A673 (cell line): ENCODE measurements around the gene HIVEP1. TPM values are rescaled to one million over a fixed set of nuclear protein-coding genes. Genes with fewer than 3 reads are reported as not detected.

Source experiments
- BruUV-seq: library from RNA; stranded (reverse); fragments of 400-500 nt; replicated peaks from 2 replicates; lab custom pipeline; 2021; lab: Mats Ljungman, UMichigan
- CTCF ChIA-PET: fragments of 300-600 bp; sonication (Branson Sonifier 250); formaldehyde crosslinking; loops from one replicate; lab custom pipeline; 2022; ENCODE audit warnings: antibody characterized with exemption; lab: Charles Lee
- POLR2A ChIA-PET: fragments of 300-600 bp; sonication (Branson Sonifier 250); formaldehyde crosslinking; loops from one replicate; lab custom pipeline; 2022; ENCODE audit warnings: antibody characterized with exemption; ENCODE audit not compliant: low non-redundant PET; lab: Charles Lee
- DNase-seq: peaks from one replicate; pipeline ENCODE4 v3.0.0-alpha.2; 2015; ENCODE audit warnings: low spot score
- H3K27ac ChIP-seq: fragments of 200-600 bp; sonication (generic); 2 replicates; pipeline ENCODE4 v1.5.1; 2016; ENCODE audit warnings: mixed run types, low read depth, mild to moderate bottlenecking, mixed read lengths, antibody characterized with exemption, low read length; ENCODE audit not compliant: poor library complexity, severe bottlenecking
- H3K27me3 ChIP-seq: fragments of 200-600 bp; sonication (generic); replicated peaks from 2 replicates; pipeline ENCODE4 v1.6.1; 2017; ENCODE audit warnings: mixed run types, low read depth, mild to moderate bottlenecking, mixed read lengths, antibody characterized with exemption, low read length; ENCODE audit not compliant: insufficient read depth, poor library complexity
- H3K36me3 ChIP-seq: fragments of 200-600 bp; sonication (generic); 2 replicates; pipeline ENCODE4 v1.6.1; 2016; ENCODE audit warnings: mixed run types, mild to moderate bottlenecking, mixed read lengths, antibody characterized with exemption, low read length; ENCODE audit not compliant: insufficient read depth, poor library complexity, severe bottlenecking
- H3K4me1 ChIP-seq: fragments of 200-600 bp; sonication (generic); 2 replicates; pipeline ENCODE4 v1.6.1; 2017; ENCODE audit warnings: mixed run types, mild to moderate bottlenecking, mixed read lengths, antibody characterized with exemption, low read length; ENCODE audit not compliant: insufficient read depth, poor library complexity, severe bottlenecking
- H3K4me3 ChIP-seq: fragments of 200-600 bp; sonication (generic); 2 replicates; pipeline ENCODE4 v1.5.1; 2016; ENCODE audit warnings: low read depth, mixed run types, mild to moderate bottlenecking, mixed read lengths, low read length; ENCODE audit not compliant: poor library complexity, severe bottlenecking
- H3K9me3 ChIP-seq: fragments of 200-600 bp; sonication (generic); 2 replicates; pipeline ENCODE4 v1.6.1; 2016; ENCODE audit warnings: mixed run types, low read depth, mild to moderate bottlenecking, mixed read lengths, antibody characterized with exemption, low read length; ENCODE audit not compliant: poor library complexity, severe bottlenecking
- CTCF ChIP-seq: fragments of 300-800, 200-600 bp; sonication (generic); conservative IDR thresholded peaks from 2 replicates; pipeline ENCODE4 v1.5.1; 2017; ENCODE audit warnings: low read depth, mild to moderate bottlenecking, antibody characterized with exemption, low read length, moderate library complexity, mixed read lengths
- EZH2 ChIP-seq: fragments of 200-600 bp; sonication (generic); IDR thresholded peaks from 2 replicates; pipeline ENCODE4 v1.6.1; 2017; ENCODE audit warnings: borderline replicate concordance, low read depth, mild to moderate bottlenecking, mixed read lengths, antibody characterized with exemption, low read length; ENCODE audit not compliant: poor library complexity, severe bottlenecking
- intact Hi-C: fragments of 100-400 bp; cut with micrococcal nuclease; formaldehyde crosslinking; loops from one replicate; pipeline ENCODE4 v1.10.0; 2022; ENCODE audit not compliant: unreplicated experiment
- total RNA-seq: library from RNA; stranded (reverse); gene quantifications from 2 replicates; pipeline ENCODE4 v1.2.3, GENCODE V29; 2021

HIVEP1 gene
- total RNA-seq, 1 experiment from 2014 or later, result 21.5 TPM

- H3K4me3 ChIP-seq, result no peak overlapping the region
- H3K27me3 ChIP-seq, result no peaks in the 10 kb centered on the region
- intact Hi-C loops, result no loop called here
- H3K27ac ChIP-seq, result no peak overlapping the region
- TF ChIP-seq CTCF (no peak), EZH2 (no peak)
- H3K9me3 ChIP-seq, result no peaks in the 10 kb centered on the region
- no TSS peak for BruUV-seq
- CTCF ChIA-PET, result no interaction called here
- no peaks in the 10 kb centered on the region for H3K36me3 ChIP-seq
- POLR2A ChIA-PET, result no interaction called here
- DNase-seq, result no peak
- no peaks in the 10 kb centered on the region for H3K4me1 ChIP-seq
Measured at GRCh38 chr6:12182676-12183075, 170.6 kb downstream of the HIVEP1 start.

DNA sequence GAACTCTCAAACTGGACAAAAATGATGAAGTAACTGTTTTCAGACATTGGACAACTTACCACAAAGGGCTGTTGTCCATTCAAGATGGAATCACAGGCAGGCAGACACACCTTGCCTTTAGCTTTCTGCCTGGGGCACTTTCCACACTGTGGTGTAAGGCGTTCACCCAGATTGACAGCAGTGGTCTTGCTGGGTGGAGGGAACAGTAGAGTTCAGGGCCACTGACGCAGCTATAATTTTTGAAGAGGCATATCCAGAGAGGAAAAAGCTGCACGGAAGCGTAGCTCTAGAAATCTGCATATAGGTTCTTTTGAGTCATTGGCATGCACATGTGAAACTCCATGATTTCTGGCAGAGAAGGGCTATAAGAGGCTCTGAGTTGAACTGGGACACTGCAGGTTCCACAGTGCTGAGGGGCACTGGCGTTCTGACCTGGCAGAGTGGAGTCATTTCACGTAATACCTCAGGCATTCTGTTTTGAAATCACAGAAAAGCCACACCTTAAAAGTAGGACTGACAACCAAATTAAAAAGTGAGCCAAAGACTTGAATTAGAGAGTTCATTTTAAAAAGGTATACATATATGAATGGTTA is 173.1 kb downstream of the HIVEP1 start:
- CTCF ChIA-PET, result no interaction called here
- H3K36me3 ChIP-seq, result no peaks in the 10 kb centered on the region
- H3K27me3 ChIP-seq, result no peaks in the 10 kb centered on the region
- intact Hi-C loops, result no loop called here
- H3K4me1 ChIP-seq, result no peaks in the 10 kb centered on the region
- POLR2A ChIA-PET, result no interaction called here
- TF ChIP-seq CTCF (no peak), EZH2 (no peak)
- H3K4me3 ChIP-seq, result no peak overlapping the region
- no peaks in the 10 kb centered on the region for H3K9me3 ChIP-seq
- no TSS peak for BruUV-seq
- no peak for DNase-seq
- no peak overlapping the region for H3K27ac ChIP-seq

GRCh38 chr6:12186528-12186927 is 174.4 kb downstream of the HIVEP1 start:
- H3K4me3 ChIP-seq, result no peak overlapping the region
- no peaks in the 10 kb centered on the region for H3K36me3 ChIP-seq
- H3K4me1 ChIP-seq, result no peaks in the 10 kb centered on the region
- no peak for TF ChIP-seq EZH2
- no peak for TF ChIP-seq CTCF
- no peaks in the 10 kb centered on the region for H3K27me3 ChIP-seq
- CTCF ChIA-PET, result no interaction called here
- DNase-seq, result no peak
- H3K9me3 ChIP-seq, result no peaks in the 10 kb centered on the region
- no peak overlapping the region for H3K27ac ChIP-seq
- POLR2A ChIA-PET, result no interaction called here
- no TSS peak for BruUV-seq
- intact Hi-C loops, result no loop called here
